Measurements from ENCODE around the gene UROS. TPM values are rescaled to one million over a fixed set of nuclear protein-coding genes. Genes with fewer than 3 reads are reported as not detected.
A peak's percentile ranks its signal among the peaks of the same experiment; 100 is the strongest.

Gene UROS
- total RNA-seq, 1 donor from 2014 or later = 64.6 TPM

DNA sequence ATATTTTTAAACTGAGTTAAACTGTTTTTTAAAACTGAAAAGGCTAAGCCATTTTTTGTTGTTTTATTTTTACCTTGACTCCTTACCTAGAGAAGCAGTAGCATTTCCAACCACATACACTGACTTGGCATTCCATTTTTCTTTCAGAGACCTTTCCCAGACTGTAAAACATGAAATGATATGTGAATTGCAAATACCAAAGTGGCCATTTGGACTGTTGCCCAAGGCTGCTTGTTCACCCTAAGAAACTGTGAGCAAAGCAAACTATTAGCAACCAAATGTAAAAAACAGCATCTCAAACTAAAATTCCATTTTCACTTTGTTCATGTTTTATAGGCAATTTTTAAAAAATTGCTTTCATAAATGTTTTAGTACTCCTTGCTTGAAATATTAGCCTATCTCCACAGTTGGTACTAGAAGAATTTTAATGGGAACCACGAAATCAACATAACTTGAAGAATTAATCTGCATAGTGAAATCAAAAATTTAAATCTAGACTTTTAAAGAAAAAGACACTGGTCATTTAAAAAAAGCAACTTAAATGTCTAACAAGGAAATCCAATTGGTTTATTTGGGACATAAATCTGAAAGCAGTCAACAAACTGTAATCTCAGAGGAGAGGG, 10.8 kb downstream of the UROS start:
- Histone ChIP-seq H4K20me1 (ENCODE audit: insufficient read depth, low read length) (no peaks in the 10 kb centered on the region), H3K27ac (ENCODE audit: low read depth, low read length) (no peak overlapping the region), H3K4me1 (ENCODE audit: insufficient read depth, low read length) (no peaks in the 10 kb centered on the region), H3K27me3 (ENCODE audit: insufficient read depth, low read length) (no peaks in the 10 kb centered on the region), H3K4me2 (ENCODE audit: low read length) (no peak overlapping the region), H3K9ac (ENCODE audit: low read length) (no peak overlapping the region), H3K9me3 (ENCODE audit: insufficient read depth, low read depth, low read length) (no peaks in the 10 kb centered on the region), H3K4me3 (ENCODE audit: insufficient read depth, low read depth, low read length) (no peak overlapping the region), H3K79me2 (ENCODE audit: insufficient read depth, low read length) (no peaks in the 10 kb centered on the region), H3K36me3 (ENCODE audit: insufficient read depth, low read length) (peaks cover 20% of the 10 kb centered on the region), H2AFZ (ENCODE audit: low read depth, low read length) (no peak overlapping the region)
- H3K27me3 Mint-ChIP-seq (ENCODE audit: low read depth, unreplicated experiment) = no peaks in the 10 kb centered on the region
- no peak overlapping the region for H3K27ac Mint-ChIP-seq (ENCODE audit: unreplicated experiment)
- no peaks in the 10 kb centered on the region for H3K9me3 Mint-ChIP-seq (ENCODE audit: unreplicated experiment)
- peaks cover 7% of the 10 kb centered on the region for H3K4me1 Mint-ChIP-seq (ENCODE audit: low read depth, unreplicated experiment)
- peak; percentile 58 for DNase-seq (ENCODE audit: low read depth)
- FAIRE-seq = no peak
- H3K36me3 Mint-ChIP-seq (ENCODE audit: low read depth, unreplicated experiment) = peaks cover 26% of the 10 kb centered on the region
- no peak for TF ChIP-seq EZH2 (IDR thresholded peaks at IDR 0.05; ENCODE audit: insufficient read depth, low read length)
- TF ChIP-seq, protein P1, sequence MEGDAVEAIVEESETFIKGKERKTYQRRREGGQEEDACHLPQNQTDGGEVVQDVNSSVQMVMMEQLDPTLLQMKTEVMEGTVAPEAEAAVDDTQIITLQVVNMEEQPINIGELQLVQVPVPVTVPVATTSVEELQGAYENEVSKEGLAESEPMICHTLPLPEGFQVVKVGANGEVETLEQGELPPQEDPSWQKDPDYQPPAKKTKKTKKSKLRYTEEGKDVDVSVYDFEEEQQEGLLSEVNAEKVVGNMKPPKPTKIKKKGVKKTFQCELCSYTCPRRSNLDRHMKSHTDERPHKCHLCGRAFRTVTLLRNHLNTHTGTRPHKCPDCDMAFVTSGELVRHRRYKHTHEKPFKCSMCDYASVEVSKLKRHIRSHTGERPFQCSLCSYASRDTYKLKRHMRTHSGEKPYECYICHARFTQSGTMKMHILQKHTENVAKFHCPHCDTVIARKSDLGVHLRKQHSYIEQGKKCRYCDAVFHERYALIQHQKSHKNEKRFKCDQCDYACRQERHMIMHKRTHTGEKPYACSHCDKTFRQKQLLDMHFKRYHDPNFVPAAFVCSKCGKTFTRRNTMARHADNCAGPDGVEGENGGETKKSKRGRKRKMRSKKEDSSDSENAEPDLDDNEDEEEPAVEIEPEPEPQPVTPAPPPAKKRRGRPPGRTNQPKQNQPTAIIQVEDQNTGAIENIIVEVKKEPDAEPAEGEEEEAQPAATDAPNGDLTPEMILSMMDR (IDR thresholded peaks at IDR 0.05; ENCODE audit: insufficient read depth, low read depth, low read length) = no peak
- H3K4me3 Mint-ChIP-seq (ENCODE audit: unreplicated experiment) = no peak overlapping the region

DNA sequence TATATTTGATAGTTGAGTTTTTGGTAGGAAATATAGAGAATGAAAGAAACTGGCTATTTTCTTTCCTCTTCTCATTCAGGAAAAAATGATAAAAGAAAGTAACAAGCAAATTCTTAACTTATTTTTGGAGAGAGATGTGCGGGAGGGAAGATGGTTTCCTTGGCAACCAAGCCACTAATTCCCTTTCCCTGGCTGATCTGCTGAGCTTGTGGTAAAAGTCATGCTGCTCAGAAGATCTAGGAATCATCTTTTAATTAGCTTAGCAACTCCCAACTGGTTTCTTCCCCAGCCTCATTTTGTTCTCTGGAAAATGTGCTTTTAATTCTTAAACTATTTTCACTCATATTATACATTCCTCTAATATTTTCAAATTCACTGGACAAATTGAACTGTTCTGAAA, 11.8 kb downstream of the UROS start:
- peaks cover 7% of the 10 kb centered on the region for H3K4me1 Mint-ChIP-seq (ENCODE audit: low read depth, unreplicated experiment)
- Histone ChIP-seq H3K79me2 (ENCODE audit: insufficient read depth, low read length) (no peaks in the 10 kb centered on the region), H3K4me1 (ENCODE audit: insufficient read depth, low read length) (no peaks in the 10 kb centered on the region), H3K27ac (ENCODE audit: low read depth, low read length) (no peak overlapping the region), H3K9me3 (ENCODE audit: insufficient read depth, low read depth, low read length) (no peaks in the 10 kb centered on the region), H4K20me1 (ENCODE audit: insufficient read depth, low read length) (no peaks in the 10 kb centered on the region), H3K27me3 (ENCODE audit: insufficient read depth, low read length) (no peaks in the 10 kb centered on the region), H3K4me2 (ENCODE audit: low read length) (no peak overlapping the region), H2AFZ (ENCODE audit: low read depth, low read length) (no peak overlapping the region), H3K9ac (ENCODE audit: low read length) (no peak overlapping the region), H3K4me3 (ENCODE audit: insufficient read depth, low read depth, low read length) (no peak overlapping the region), H3K36me3 (ENCODE audit: insufficient read depth, low read length) (peaks cover 24% of the 10 kb centered on the region)
- H3K27me3 Mint-ChIP-seq (ENCODE audit: low read depth, unreplicated experiment) = no peaks in the 10 kb centered on the region
- TF ChIP-seq EZH2 (IDR thresholded peaks at IDR 0.05; ENCODE audit: insufficient read depth, low read length) = no peak
- TF ChIP-seq, protein P1 (IDR thresholded peaks at IDR 0.05; ENCODE audit: insufficient read depth, low read depth, low read length) = no peak
- H3K9me3 Mint-ChIP-seq (ENCODE audit: unreplicated experiment) = no peaks in the 10 kb centered on the region
- FAIRE-seq (no peak), DNase-seq (ENCODE audit: low read depth) (no peak)
- H3K4me3 Mint-ChIP-seq (ENCODE audit: unreplicated experiment) = no peak overlapping the region
- H3K27ac Mint-ChIP-seq (ENCODE audit: unreplicated experiment) = no peak overlapping the region
- H3K36me3 Mint-ChIP-seq (ENCODE audit: low read depth, unreplicated experiment) = peaks cover 29% of the 10 kb centered on the region

DNA sequence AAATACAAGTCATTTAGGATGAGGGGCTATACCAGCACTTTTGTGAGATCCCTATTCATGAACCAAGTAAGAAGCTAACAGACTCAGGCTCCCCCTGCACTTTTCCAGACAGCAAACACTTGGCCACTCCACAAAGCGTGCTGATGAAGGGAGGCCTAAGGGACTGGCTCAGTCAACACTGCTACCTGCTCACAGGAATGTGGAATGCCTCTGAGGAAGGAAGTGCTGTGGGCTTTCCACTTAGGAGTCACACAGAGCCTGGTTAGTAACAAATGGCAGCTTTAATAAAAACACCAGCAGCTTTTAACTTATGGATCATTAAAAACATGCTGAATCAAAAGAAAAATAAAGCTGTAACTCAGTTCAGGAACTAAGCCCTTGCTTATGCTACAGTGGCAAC, 15.0 kb downstream of the UROS start:
- Histone ChIP-seq H3K27me3 (ENCODE audit: insufficient read depth, low read length) (no peaks in the 10 kb centered on the region), H3K79me2 (ENCODE audit: insufficient read depth, low read length) (no peaks in the 10 kb centered on the region), H3K9ac (ENCODE audit: low read length) (no peak overlapping the region), H3K4me2 (ENCODE audit: low read length) (no peak overlapping the region), H3K4me1 (ENCODE audit: insufficient read depth, low read length) (no peaks in the 10 kb centered on the region), H3K4me3 (ENCODE audit: insufficient read depth, low read depth, low read length) (no peak overlapping the region), H2AFZ (ENCODE audit: low read depth, low read length) (no peak overlapping the region), H4K20me1 (ENCODE audit: insufficient read depth, low read length) (no peaks in the 10 kb centered on the region), H3K9me3 (ENCODE audit: insufficient read depth, low read depth, low read length) (no peaks in the 10 kb centered on the region), H3K36me3 (ENCODE audit: insufficient read depth, low read length) (peaks cover 19% of the 10 kb centered on the region), H3K27ac (ENCODE audit: low read depth, low read length) (no peak overlapping the region)
- Mint-ChIP-seq H3K27ac (ENCODE audit: unreplicated experiment) (no peak overlapping the region), H3K4me1 (ENCODE audit: low read depth, unreplicated experiment) (peaks cover 7% of the 10 kb centered on the region), H3K4me3 (ENCODE audit: unreplicated experiment) (no peak overlapping the region), H3K27me3 (ENCODE audit: low read depth, unreplicated experiment) (no peaks in the 10 kb centered on the region), H3K36me3 (ENCODE audit: low read depth, unreplicated experiment) (peaks cover 33% of the 10 kb centered on the region), H3K9me3 (ENCODE audit: unreplicated experiment) (no peaks in the 10 kb centered on the region)
- DNase-seq (ENCODE audit: low read depth) (no peak), FAIRE-seq (no peak)
- TF ChIP-seq EZH2 (IDR thresholded peaks at IDR 0.05; ENCODE audit: insufficient read depth, low read length) = no peak
- TF ChIP-seq, protein P1 (IDR thresholded peaks at IDR 0.05; ENCODE audit: insufficient read depth, low read depth, low read length) = no peak

Data from astrocyte (in vitro differentiated cells and primary cell).